Lung (tissue), 12 donors: ENCODE data around the gene RAB26. TPM values are rescaled to one million over a fixed set of nuclear protein-coding genes. Genes with fewer than 3 reads are reported as not detected.

Experiments
- ATAC-seq: fragments of 200-7000 bp; cut with Tn5 transposase; one replicate; pipeline ENCODE4 v1.9.1; 2020; ENCODE audit warnings: moderate number of reproducible peaks; ENCODE audit not compliant: insufficient read depth, low FRiP score
- DNase-seq, 3 donors: peaks; one replicate each; pipeline ENCODE4 v3.0.0-alpha.2; 2013 to 2017
- H3K27ac ChIP-seq, 2 donors: one replicate each; pipeline ENCODE4 v1.5.1; 2013; ENCODE audit warnings: mild to moderate bottlenecking in 2 of 2, moderate library complexity in 2 of 2, control low read depth in 1 of 2, inconsistent platforms in 1 of 2, low read depth in 1 of 2, low read length in 1 of 2
- H3K27me3 ChIP-seq, 3 donors: one replicate each; pipeline ENCODE4 v1.5.1; 2013; ENCODE audit warnings: low read length in 2 of 3; ENCODE audit not compliant: control insufficient read depth in 3 of 3, insufficient read depth in 3 of 3
- H3K36me3 ChIP-seq, 4 donors: one replicate each; pipeline ENCODE4 v1.5.1; 2013; ENCODE audit warnings: low read length in 4 of 4, mild to moderate bottlenecking in 1 of 4, moderate library complexity in 1 of 4; ENCODE audit not compliant: control insufficient read depth in 4 of 4, insufficient read depth in 4 of 4
- H3K4me1 ChIP-seq, 5 donors: one replicate each; pipeline ENCODE4 v1.5.1; 2013; ENCODE audit warnings: low read length in 5 of 5, mild to moderate bottlenecking in 2 of 5, moderate library complexity in 1 of 5; ENCODE audit not compliant: control insufficient read depth in 5 of 5, insufficient read depth in 5 of 5
- H3K4me3 ChIP-seq: one replicate; pipeline ENCODE4 v1.5.1; 2013; ENCODE audit warnings: mild to moderate bottlenecking, control low read depth, moderate library complexity
- H3K9ac ChIP-seq, 2 donors: one replicate each; pipeline ENCODE4 v1.5.1; 2013; ENCODE audit warnings: low read length in 2 of 2, control low read depth in 1 of 2; ENCODE audit not compliant: insufficient read depth in 1 of 2
- H3K9me3 ChIP-seq, 4 donors: one replicate each; pipeline ENCODE4 v1.5.1; 2013; ENCODE audit warnings: low read length in 3 of 4, mild to moderate bottlenecking in 1 of 4, moderate library complexity in 1 of 4; ENCODE audit not compliant: control insufficient read depth in 4 of 4, insufficient read depth in 3 of 4
- WGBS, 2 donors: extraction: QIAGEN DNeasy Blood & Tissue Kit; methylation state at CpG; one replicate each; pipeline ENCODE4 v1.1.7; 2013; 5-methylcytosine and 5-hydroxymethylcytosine counted together
- polyA plus RNA-seq, 2 donors: library from polyadenylated mRNA; stranded (reverse); fragments of 200-250 nt; gene quantifications; one replicate each; pipeline ENCODE4 v1.2.1, GENCODE V29; 2013
- total RNA-seq, 2 donors: library from RNA; depleted of rRNA in 1 of 2; stranded (reverse); fragments of >200 nt in 1 of 2; gene quantifications; one replicate each; pipeline ENCODE4 v1.2.1, GENCODE V29; 2014 to 2021
- TF ChIP-seq, protein P1 (sequence below): IDR thresholded peaks from 2 replicates; pipeline ENCODE4 v1.5.1; 2012; ENCODE audit warnings: mild to moderate bottlenecking; ENCODE audit errors: control extremely low read depth, extremely low read depth
- donor health status: control.
- donor health status: control.
- donor health status: Bipolar disorder and iron deficiency.
- donor health status: healthy.
- donor health status: DM: yes; HTN: yes; CAD: no.

RAB26 gene
- total and polyA plus RNA-seq, 4 donors: 0.30 to 1.0 (median 0.72) TPM

DNA sequence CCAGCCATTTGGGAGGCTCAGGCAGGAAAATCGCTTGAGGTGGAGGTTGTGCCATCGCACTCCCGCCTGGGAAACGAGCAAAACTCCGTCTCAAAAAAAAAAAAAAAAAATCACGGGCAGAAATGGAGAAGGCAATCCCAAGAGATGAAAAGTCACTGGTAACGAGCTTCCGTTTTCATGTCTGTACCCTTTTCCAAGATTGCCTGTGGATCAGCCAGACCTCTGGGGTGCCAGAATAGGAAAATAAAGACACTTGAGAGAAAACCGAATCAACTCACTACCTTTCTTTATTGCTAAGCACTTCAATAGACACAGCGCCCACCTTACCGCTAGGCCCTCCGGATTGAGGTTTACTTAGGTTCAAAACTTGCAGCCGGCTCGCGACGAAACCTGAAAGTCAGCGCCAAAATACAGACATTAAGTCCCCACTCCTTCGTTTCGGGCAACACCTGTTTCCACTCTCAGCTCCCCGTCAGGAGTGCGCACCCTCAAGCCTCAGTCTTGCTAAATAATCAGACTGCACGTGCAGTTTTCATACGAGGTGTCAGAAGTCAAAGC is 6.2 kb downstream of the RAB26 start:
- DNase-seq: peak in 1 of 3 donors; percentile 25
- TF ChIP-seq, protein P1, sequence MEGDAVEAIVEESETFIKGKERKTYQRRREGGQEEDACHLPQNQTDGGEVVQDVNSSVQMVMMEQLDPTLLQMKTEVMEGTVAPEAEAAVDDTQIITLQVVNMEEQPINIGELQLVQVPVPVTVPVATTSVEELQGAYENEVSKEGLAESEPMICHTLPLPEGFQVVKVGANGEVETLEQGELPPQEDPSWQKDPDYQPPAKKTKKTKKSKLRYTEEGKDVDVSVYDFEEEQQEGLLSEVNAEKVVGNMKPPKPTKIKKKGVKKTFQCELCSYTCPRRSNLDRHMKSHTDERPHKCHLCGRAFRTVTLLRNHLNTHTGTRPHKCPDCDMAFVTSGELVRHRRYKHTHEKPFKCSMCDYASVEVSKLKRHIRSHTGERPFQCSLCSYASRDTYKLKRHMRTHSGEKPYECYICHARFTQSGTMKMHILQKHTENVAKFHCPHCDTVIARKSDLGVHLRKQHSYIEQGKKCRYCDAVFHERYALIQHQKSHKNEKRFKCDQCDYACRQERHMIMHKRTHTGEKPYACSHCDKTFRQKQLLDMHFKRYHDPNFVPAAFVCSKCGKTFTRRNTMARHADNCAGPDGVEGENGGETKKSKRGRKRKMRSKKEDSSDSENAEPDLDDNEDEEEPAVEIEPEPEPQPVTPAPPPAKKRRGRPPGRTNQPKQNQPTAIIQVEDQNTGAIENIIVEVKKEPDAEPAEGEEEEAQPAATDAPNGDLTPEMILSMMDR: no peak
- no peak for ATAC-seq
- no peaks in the 10 kb centered on the region for H3K9me3 ChIP-seq
- H3K9ac ChIP-seq: peak overlapping the region in 1 of 2 donors; percentile 61
- H3K27ac ChIP-seq: peak overlapping the region; percentile 68 to 80
- H3K36me3 ChIP-seq: peaks cover 0 to 14% (median 8%) of the 10 kb centered on the region in 4 donors
- WGBS, 2 donors: 6% methylated on average over 23 of the region's 23 CpGs
- H3K27me3 ChIP-seq: no peaks in the 10 kb centered on the region
- H3K4me1 ChIP-seq: peaks cover 0 to 80% (median 43%) of the 10 kb centered on the region in 5 donors
- H3K4me3 ChIP-seq: peak overlapping the region; percentile 50

DNA sequence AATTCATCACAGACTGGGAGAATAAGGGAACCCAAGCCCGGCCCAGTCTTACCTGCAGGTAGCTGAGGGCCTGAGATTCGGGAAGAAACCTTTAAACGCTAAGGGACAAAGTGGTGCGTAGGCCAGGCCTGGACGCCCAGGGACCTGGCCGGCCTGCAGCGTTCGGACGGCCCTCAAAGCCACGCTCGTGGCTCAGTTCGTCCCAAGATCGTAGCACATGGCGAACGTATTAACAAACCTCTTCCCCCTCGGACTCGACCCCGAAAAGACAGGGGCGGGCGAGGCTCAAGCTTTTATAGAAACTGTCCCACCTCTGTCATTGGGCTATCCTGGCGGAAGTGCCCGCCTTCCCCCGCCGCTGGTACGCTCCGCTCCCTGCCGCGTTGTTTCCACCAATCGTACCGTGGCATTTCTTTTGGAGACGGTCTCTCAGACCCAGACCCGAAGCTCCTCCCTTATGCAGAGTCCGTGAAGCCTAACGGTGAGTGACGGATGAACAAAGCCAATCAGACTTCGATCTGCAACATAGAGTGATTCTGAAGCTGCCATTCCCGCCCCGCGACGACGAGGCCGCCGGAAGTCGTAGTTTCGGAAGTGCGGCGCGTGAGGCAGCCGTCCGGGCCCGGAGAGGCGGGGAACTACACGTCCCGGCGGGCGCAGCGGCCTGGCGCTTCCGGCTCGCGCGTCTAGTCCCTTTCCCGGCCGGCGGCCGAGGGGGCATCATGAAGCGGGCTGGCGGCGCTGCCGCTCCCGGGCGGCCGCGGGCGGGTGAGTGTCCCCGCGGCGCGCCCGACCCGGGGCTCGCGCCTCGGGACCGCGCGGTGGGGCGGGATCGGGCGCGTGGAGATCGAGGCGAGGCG is 6.9 kb downstream of the RAB26 start, which contains the start of gene TRAF7:
TRAF7 (plus strand) TSS at position 692 of the 860 bp plus-strand sequence. CDS start 8,139 bp downstream, outside the sequence.
- peak within 1 kb of the TSS; percentile 81 to 87 for H3K27ac ChIP-seq
- ATAC-seq (peak; percentile 89), DNase-seq (peak; percentile 100)
- 0% methylated on average over 68 to 94 of the region's 94 CpGs for WGBS, 2 donors
- peaks cover 0 to 14% (median 8%) of the 10 kb centered on the region in 4 donors for H3K36me3 ChIP-seq
- peak within 1 kb of the TSS; percentile 12 to 61 for H3K9ac ChIP-seq
- peaks cover 0 to 79% (median 43%) of the 10 kb centered on the region in 5 donors for H3K4me1 ChIP-seq
- peak within 1 kb of the TSS; percentile 73 for H3K4me3 ChIP-seq
- H3K9me3 ChIP-seq: no peaks in the 10 kb centered on the region
- H3K27me3 ChIP-seq: no peaks in the 10 kb centered on the region
- TF ChIP-seq, protein P1: no peak

DNA sequence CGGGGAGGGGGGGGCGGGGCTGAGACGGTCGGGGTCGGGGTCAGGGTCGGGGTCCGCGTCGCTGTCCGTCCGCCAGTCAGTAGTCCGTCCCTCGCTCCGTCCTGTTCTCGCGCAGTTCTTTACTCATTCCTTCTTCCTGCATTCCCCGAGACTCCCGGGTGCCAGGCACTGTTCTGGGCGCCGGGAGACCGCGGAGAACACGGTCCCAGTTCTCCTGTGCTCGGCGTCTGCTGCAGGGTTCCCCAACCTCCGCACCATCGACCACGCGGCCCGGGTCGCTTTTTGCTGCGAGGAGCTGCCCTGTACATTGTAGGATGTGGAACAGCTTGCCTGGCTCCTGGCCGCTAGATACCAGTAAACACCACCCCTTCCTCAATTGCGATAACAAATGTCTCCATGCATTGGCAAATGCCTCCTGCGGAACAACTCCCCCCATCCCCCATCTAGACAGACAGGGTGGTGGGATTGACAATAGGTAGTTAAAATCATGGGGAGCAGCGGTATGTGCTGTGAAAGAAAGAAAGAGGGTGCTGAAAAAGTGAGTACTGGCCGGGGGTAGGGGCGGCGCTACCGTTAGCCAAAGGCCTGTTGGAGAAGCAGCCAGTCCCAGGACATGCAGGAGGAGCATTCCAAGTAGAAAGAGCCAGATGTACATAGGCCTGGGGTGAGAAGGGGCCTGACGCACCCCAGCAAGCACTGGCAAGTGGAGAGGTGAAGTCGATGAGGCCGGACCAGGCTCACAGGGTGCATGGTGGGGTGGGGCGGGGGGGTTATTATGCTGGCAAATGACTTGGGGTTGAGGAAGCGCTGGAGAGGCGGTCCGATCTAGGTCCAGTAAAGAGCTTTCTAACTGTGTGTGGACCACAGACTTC is 7.8 kb downstream of the RAB26 start:
- Histone ChIP-seq H3K9me3 (no peaks in the 10 kb centered on the region), H3K9ac (peak overlapping the region; percentile 12 to 55), H3K4me1 (peaks cover 0 to 75% (median 35%) of the 10 kb centered on the region in 5 donors), H3K36me3 (peaks cover 0 to 13% (median 8%) of the 10 kb centered on the region in 4 donors), H3K27me3 (no peaks in the 10 kb centered on the region), H3K4me3 (peak overlapping the region; percentile 73), H3K27ac (peak overlapping the region; percentile 81 to 87)
- peak; percentile 74 to 78 (median 76) for DNase-seq
- 6% methylated on average over 39 to 46 of the region's 47 CpGs for WGBS, 2 donors
- TF ChIP-seq, protein P1: no peak
- ATAC-seq: no peak
